B cell (primary cell): Measurements from ENCODE around the gene UBR3.

Source experiments
- CTCF ChIP-seq: fragments of 200-600 bp; IDR thresholded peaks from one replicate; pipeline ENCODE4 v1.8.0; 2022; ENCODE audit warnings: antibody characterized with exemption, mild to moderate bottlenecking
- EZH2 ChIP-seq: IDR thresholded peaks from 2 replicates; pipeline ENCODE4 v1.6.1; 2012; ENCODE audit warnings: borderline replicate concordance, low read depth, mild to moderate bottlenecking, moderate library complexity, low read length; ENCODE audit not compliant: insufficient read depth, poor library complexity, severe bottlenecking

GRCh38 chr2:170038734-170039133 lies 211.5 kb downstream of the UBR3 start:
- TF ChIP-seq CTCF (no peak), EZH2 (no peak)
